ENCODE measurements around the gene ANKRD33.

ANKRD33 gene

DNA sequence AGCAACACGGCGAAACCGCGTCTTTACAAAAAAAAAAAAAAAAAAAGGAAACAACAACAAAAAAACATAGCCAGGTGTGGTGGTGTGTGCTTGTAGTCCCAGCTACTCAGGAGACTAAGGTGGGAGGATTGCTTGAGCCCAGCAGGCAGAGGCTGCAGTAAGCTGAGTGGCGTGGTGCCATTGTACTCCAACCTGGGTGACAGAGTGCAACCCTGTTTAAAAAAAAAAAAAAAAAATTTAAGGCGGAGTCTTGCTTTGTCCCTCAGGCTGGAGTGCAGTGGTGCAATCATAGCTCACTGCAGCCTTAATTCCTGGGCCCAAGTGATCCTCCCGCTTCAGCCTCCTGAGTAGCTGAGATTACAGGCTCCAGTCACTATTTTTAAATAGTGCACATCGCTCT lies 21.1 kb upstream of the ANKRD33 start:
- Mint-ChIP-seq H3K27ac (no peak overlapping the region), H3K4me1 (ENCODE audit: low read depth) (peaks cover 26% of the 10 kb centered on the region), H3K27me3 (peaks cover 78% of the 10 kb centered on the region), H3K4me3 (no peak overlapping the region), H3K36me3 (ENCODE audit: low read depth) (no peaks in the 10 kb centered on the region), H3K9me3 (no peaks in the 10 kb centered on the region)
- no peak for DNase-seq

DNA sequence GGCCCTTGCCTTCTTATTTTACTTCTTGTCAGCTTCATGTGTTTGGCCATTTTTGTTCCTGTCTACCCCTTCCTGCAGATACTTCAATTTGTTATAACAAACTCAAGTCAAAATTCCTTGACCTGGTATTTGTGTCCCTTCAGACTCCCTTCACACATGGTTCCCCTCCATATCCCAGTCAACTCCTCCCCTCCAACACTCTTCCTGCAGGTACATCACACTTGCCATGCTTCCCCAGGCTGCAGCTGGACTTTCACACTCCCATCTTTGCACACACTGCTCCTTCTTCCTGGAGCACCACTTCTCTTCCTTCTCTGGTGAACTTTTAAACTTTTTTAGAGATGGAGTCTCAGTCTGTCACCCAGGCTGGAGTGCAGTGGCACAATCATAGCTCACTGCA lies 20.5 kb upstream of the ANKRD33 start:
- Mint-ChIP-seq H3K27me3 (peaks cover 72% of the 10 kb centered on the region), H3K4me3 (no peak overlapping the region), H3K36me3 (ENCODE audit: low read depth) (no peaks in the 10 kb centered on the region), H3K9me3 (no peaks in the 10 kb centered on the region), H3K27ac (no peak overlapping the region), H3K4me1 (ENCODE audit: low read depth) (peaks cover 26% of the 10 kb centered on the region)
- DNase-seq = no peak

DNA sequence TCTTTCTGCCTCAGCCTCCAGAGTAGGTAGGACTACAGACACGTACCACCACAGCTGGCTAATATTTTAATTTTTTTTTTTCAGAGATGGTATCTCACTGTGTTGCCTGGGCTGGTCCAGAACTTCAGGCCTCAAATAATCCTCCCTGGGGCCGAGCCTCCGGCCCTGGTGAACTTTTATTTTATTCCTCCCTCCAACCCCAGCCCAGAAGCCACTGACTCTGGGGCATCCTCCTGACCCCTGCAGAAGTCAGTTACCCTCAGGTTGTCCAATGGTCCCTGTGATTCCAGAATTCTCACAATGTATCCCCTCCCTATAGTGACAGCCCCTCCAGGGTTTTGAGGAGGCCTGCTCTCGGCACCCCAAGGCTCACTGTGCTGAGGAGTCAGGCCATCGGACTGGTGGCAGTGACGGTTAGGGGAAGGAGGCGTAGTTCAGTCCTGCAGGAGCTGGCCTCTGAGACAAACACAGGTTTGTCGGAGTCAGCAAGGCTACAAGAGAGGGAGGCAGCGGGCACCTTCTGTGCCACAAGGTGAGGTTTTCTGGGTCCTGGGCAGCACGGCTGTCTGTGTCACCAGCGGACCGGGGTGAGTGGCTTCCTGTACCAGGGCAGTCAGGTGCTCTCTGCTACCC lies 20.0 kb upstream of the ANKRD33 start:
- H3K4me1 Mint-ChIP-seq (ENCODE audit: low read depth) = peaks cover 26% of the 10 kb centered on the region
- H3K4me3 Mint-ChIP-seq = no peak overlapping the region
- H3K9me3 Mint-ChIP-seq = no peaks in the 10 kb centered on the region
- H3K27ac Mint-ChIP-seq = no peak overlapping the region
- no peak for DNase-seq
- no peaks in the 10 kb centered on the region for H3K36me3 Mint-ChIP-seq (ENCODE audit: low read depth)
- H3K27me3 Mint-ChIP-seq = peaks cover 70% of the 10 kb centered on the region

- Mint-ChIP-seq H3K36me3 (ENCODE audit: low read depth) (no peaks in the 10 kb centered on the region), H3K27ac (no peak overlapping the region), H3K4me1 (ENCODE audit: low read depth) (peaks cover 21% of the 10 kb centered on the region), H3K4me3 (no peak overlapping the region), H3K9me3 (no peaks in the 10 kb centered on the region), H3K27me3 (peaks cover 63% of the 10 kb centered on the region)
- DNase-seq = no peak
These were observed 18.9 kb upstream of the ANKRD33 start for GRCh38 chr12:51868821-51869495.

GRCh38 chr12:51869496-51869865 lies 18.4 kb upstream of the ANKRD33 start:
- no peaks in the 10 kb centered on the region for H3K9me3 Mint-ChIP-seq
- no peak for DNase-seq
- H3K4me1 Mint-ChIP-seq (ENCODE audit: low read depth) = peaks cover 18% of the 10 kb centered on the region
- no peak overlapping the region for H3K4me3 Mint-ChIP-seq
- H3K27ac Mint-ChIP-seq = no peak overlapping the region
- no peaks in the 10 kb centered on the region for H3K36me3 Mint-ChIP-seq (ENCODE audit: low read depth)
- peaks cover 60% of the 10 kb centered on the region for H3K27me3 Mint-ChIP-seq

- Mint-ChIP-seq H3K4me3 (no peak overlapping the region), H3K4me1 (ENCODE audit: low read depth) (peaks cover 15% of the 10 kb centered on the region), H3K27me3 (peaks cover 56% of the 10 kb centered on the region), H3K36me3 (ENCODE audit: low read depth) (no peaks in the 10 kb centered on the region), H3K9me3 (no peaks in the 10 kb centered on the region), H3K27ac (no peak overlapping the region)
- DNase-seq = no peak
These were observed 18.0 kb upstream of the ANKRD33 start for GRCh38 chr12:51869931-51870330.

GRCh38 chr12:51870504-51870903 lies 17.4 kb upstream of the ANKRD33 start:
- DNase-seq = no peak
- Mint-ChIP-seq H3K4me3 (no peak overlapping the region), H3K9me3 (no peaks in the 10 kb centered on the region), H3K36me3 (ENCODE audit: low read depth) (no peaks in the 10 kb centered on the region), H3K27me3 (peaks cover 52% of the 10 kb centered on the region), H3K27ac (no peak overlapping the region), H3K4me1 (ENCODE audit: low read depth) (peaks cover 15% of the 10 kb centered on the region)

- Mint-ChIP-seq H3K4me1 (ENCODE audit: low read depth) (peaks cover 15% of the 10 kb centered on the region), H3K9me3 (no peaks in the 10 kb centered on the region), H3K27me3 (peaks cover 47% of the 10 kb centered on the region), H3K4me3 (no peak overlapping the region), H3K27ac (no peak overlapping the region), H3K36me3 (ENCODE audit: low read depth) (no peaks in the 10 kb centered on the region)
- DNase-seq = no peak
These were observed 16.8 kb upstream of the ANKRD33 start for GRCh38 chr12:51871126-51871525.

DNA sequence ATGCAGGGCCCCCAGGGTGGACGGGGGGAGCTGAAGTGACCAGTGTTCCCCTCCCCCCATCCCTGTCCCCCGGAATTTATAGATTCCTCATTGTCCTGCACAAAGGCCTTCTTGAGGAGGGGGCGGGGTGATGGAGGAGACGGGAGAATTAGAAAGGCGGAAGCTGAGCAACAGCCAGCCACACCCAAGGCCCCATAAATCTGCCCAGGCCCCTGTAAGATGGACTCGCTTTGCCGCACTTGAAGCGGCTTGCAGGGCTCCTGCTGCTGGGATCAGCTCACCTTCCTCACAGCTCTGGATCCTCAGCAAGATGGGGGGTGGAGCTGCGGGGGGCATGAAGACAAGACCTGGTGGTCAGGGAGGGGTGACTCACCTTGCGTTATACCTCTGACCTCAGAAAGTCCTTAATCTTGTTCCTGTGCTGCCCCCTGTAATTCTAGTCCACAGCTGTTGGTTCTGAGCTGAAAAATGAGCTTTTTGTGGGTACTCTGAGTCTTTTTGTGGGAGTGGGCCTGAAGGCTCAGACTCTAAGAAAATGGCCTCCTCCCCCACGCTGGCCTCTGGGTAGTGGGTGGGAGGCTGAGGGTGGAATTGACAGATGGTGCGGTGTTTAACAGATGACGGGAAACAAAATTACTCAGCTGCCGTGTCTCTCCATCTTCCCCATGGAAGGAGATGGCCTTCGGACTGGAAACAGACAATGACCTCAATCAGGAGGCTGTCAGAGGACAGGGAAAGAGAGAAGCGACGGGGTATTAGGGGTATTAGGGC lies 15.8 kb upstream of the ANKRD33 start:
- no peaks in the 10 kb centered on the region for H3K9me3 Mint-ChIP-seq
- H3K27me3 Mint-ChIP-seq = peaks cover 43% of the 10 kb centered on the region
- H3K27ac Mint-ChIP-seq = no peak overlapping the region
- DNase-seq = no peak
- no peaks in the 10 kb centered on the region for H3K36me3 Mint-ChIP-seq (ENCODE audit: low read depth)
- H3K4me3 Mint-ChIP-seq = no peak overlapping the region
- peaks cover 15% of the 10 kb centered on the region for H3K4me1 Mint-ChIP-seq (ENCODE audit: low read depth)

DNA sequence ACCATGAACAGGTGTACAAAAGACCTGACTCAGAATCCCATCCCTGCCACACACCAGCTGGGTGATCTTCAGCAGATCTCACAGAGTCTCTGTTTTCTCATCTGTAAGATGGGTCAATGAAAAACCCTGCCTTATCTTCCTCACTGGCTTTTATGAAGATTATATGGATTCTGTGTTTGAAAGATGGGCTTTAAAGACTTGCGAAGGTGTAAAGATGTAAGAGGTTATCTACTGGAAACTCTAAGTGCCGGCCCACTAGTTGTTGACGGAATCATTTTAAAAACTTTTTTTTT lies 15.3 kb upstream of the ANKRD33 start:
- H3K9me3 Mint-ChIP-seq = no peaks in the 10 kb centered on the region
- H3K27me3 Mint-ChIP-seq = peaks cover 38% of the 10 kb centered on the region
- no peak overlapping the region for H3K4me3 Mint-ChIP-seq

GRCh38 chr12:51873251-51873994 lies 14.5 kb upstream of the ANKRD33 start:
- H3K27me3 Mint-ChIP-seq = peaks cover 30% of the 10 kb centered on the region
- H3K4me3 Mint-ChIP-seq = no peak overlapping the region
- H3K27ac Mint-ChIP-seq = no peak overlapping the region
- H3K36me3 Mint-ChIP-seq (ENCODE audit: low read depth) = no peaks in the 10 kb centered on the region
- no peaks in the 10 kb centered on the region for H3K9me3 Mint-ChIP-seq
- peaks cover 12% of the 10 kb centered on the region for H3K4me1 Mint-ChIP-seq (ENCODE audit: low read depth)
- no peak for DNase-seq

More for the DNA sequence above, 15.3 kb upstream of the ANKRD33 start:
- no peak for DNase-seq
- Mint-ChIP-seq H3K36me3 (ENCODE audit: low read depth) (no peaks in the 10 kb centered on the region), H3K27ac (no peak overlapping the region), H3K4me1 (ENCODE audit: low read depth) (peaks cover 15% of the 10 kb centered on the region)

DNA sequence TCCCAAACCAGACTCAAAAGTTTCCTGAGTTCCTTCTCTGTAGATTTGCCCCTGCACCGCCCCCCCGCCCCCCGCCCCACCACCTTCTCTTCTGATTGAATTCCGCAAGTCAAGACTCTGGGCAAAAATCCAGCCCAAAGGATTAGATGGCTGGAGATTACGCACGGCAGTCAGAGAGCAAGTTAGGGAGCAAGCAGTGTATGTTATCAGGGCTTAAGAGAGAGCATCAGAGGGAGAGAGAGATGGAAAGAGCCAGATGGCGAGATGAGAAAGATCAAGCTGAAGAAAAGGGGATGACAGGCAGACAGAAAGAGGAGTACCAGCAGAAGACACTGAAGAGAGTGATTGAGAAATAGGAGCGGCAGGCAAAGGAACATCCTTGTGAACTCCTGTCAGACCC lies 13.9 kb upstream of the ANKRD33 start:
- peaks cover 7% of the 10 kb centered on the region for H3K4me1 Mint-ChIP-seq (ENCODE audit: low read depth)
- no peaks in the 10 kb centered on the region for H3K36me3 Mint-ChIP-seq (ENCODE audit: low read depth)
- H3K27me3 Mint-ChIP-seq = peaks cover 24% of the 10 kb centered on the region
- H3K9me3 Mint-ChIP-seq = no peaks in the 10 kb centered on the region
- DNase-seq = no peak
- H3K27ac Mint-ChIP-seq = no peak overlapping the region
- H3K4me3 Mint-ChIP-seq = no peak overlapping the region

- no peak overlapping the region for H3K27ac Mint-ChIP-seq
- no peaks in the 10 kb centered on the region for H3K36me3 Mint-ChIP-seq (ENCODE audit: low read depth)
- no peak for DNase-seq
These were observed 13.4 kb upstream of the ANKRD33 start for GRCh38 chr12:51874486-51874885.

GRCh38 chr12:51879102-51879501 lies 8.8 kb upstream of the ANKRD33 start:
- Mint-ChIP-seq H3K27me3 (peaks cover 2% of the 10 kb centered on the region), H3K4me3 (no peak overlapping the region), H3K27ac (no peak overlapping the region), H3K36me3 (ENCODE audit: low read depth) (no peaks in the 10 kb centered on the region), H3K9me3 (no peaks in the 10 kb centered on the region), H3K4me1 (ENCODE audit: low read depth) (no peaks in the 10 kb centered on the region)
- DNase-seq = no peak

More at GRCh38 chr12:51874486-51874885, 13.4 kb upstream of the ANKRD33 start:
- peaks cover 7% of the 10 kb centered on the region for H3K4me1 Mint-ChIP-seq (ENCODE audit: low read depth)
- H3K9me3 Mint-ChIP-seq = no peaks in the 10 kb centered on the region
- no peak overlapping the region for H3K4me3 Mint-ChIP-seq
- H3K27me3 Mint-ChIP-seq = peaks cover 22% of the 10 kb centered on the region

Data from activated T-cell treated with anti-CD3 and anti-CD28 coated beads, Interleukin-2, amount 50 U/mL, for 24 hours (primary cell).